GM21381 (cell line): Measurements from ENCODE around the gene FRA10AC1.

ENCODE experiments used
- ATAC-seq: cut with Tn5 transposase; IDR thresholded peaks from one replicate; pipeline ENCODE4 v1.9.1; 2021; ENCODE audit warnings: mild to moderate bottlenecking, moderate library complexity; ENCODE audit not compliant: unreplicated experiment

FRA10AC1 gene

DNA sequence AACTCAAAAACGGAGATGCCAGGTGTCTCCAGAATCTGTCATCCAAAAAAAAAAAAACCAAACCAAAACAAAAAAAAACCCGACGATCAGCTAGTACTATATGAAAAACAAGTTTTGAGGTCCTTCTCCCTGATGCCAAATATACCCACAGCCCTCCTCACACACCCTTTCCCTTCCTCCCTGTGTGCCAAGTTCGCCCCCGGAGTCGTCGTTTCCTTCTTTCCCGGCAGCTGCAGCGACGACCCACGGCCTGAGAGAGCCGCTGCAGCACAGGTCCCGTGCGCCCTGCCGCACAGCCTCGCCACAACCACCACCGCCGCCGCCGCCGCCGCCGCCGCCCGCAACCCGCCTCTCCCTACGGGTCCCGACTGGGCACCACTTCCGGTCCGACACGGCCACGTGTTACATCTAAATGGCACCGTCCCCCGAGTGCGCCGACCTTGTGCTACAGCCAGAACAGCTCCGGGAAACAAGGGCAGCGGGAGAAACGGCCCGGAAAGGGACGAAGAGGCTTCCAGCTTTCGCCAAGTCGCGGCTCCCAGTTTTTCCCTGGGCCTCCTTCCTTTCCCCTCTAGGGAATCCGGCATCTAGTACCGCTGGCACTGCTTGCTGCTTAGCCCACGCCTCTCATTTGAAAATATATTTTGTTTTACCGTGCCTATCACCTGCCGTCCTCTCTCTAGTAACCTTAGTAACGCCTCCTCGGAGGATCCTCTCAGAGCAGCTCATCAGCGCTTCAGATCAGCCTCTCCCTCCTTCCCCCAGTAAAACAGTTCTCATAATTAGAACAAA lies at the start of gene FRA10AC1:
Gene FRA10AC1, minus strand, starts transcription at position 383 of the 792 bp plus-strand sequence. CDS start 2,486 bp downstream, outside the sequence.
- peak; percentile 84 for ATAC-seq

GRCh38 chr10:93751832-93752231 lies 49.4 kb upstream of the FRA10AC1 start:
- no peak for ATAC-seq

- no peak for ATAC-seq
Observed at GRCh38 chr10:93751124-93751523, 48.7 kb upstream of the FRA10AC1 start.

- ATAC-seq, result no peak
Observed at GRCh38 chr10:93749218-93749799, 46.9 kb upstream of the FRA10AC1 start.

GRCh38 chr10:93746844-93747284 lies 44.5 kb upstream of the FRA10AC1 start:
- no peak for ATAC-seq

DNA sequence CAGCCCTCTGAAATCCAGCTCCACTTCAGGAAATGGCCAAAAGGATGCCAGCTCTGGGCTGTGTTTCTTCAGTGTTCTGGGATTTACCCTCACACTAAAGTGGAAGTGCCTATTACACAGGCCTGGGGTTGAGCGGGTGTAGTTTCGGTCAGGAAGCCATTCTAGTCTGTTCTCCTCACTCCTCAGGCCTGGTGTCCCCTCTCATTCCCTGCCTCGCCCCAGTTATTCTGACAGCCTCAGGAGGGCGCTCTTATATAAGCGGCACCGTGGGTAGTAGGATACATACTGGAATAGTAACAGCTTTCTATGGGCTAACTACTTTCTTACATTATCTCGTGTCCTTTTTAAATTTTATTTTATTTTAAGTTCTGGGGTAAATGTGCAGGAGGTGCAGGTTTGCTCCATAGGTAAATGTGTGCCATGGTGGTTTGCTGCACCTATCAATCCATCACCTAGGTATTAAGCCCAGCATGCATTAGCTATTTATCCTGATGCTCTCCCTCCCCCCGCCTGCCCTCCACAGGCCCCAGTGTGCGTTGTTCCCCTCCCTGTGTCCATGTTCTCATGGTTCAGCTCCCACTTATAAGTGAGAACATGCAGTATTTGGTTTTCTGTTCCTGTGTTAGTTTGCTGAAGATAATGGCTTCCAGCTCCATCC lies 43.1 kb upstream of the FRA10AC1 start:
- no peak for ATAC-seq

- peak; percentile 89 for ATAC-seq
Observed at GRCh38 chr10:93742633-93743349, 40.4 kb upstream of the FRA10AC1 start.

DNA sequence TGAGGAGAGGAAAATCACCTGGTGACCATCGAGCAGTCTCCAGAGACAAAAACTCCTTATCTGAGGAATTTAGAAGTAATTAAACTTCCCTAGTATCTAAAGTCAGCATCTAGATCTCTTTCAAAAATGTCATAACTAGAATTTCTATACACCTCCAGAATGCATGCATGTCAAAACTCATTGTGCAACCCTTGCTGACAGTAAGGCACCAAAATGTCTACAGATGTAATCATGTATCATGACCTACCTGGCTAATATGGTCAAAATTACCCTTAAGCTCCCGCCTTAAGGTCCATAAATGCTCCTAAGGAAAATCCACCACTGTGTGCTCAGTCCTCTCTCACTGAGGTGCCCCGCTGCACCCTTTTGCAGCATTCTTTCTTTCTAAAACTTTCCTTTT lies 39.0 kb upstream of the FRA10AC1 start:
- ATAC-seq, result no peak

- ATAC-seq, result no peak
Observed at GRCh38 chr10:93726024-93726423, 23.6 kb upstream of the FRA10AC1 start.

GRCh38 chr10:93723153-93723552 lies 20.8 kb upstream of the FRA10AC1 start:
- no peak for ATAC-seq

- no peak for ATAC-seq
Observed at GRCh38 chr10:93722550-93722949, 20.2 kb upstream of the FRA10AC1 start.

DNA sequence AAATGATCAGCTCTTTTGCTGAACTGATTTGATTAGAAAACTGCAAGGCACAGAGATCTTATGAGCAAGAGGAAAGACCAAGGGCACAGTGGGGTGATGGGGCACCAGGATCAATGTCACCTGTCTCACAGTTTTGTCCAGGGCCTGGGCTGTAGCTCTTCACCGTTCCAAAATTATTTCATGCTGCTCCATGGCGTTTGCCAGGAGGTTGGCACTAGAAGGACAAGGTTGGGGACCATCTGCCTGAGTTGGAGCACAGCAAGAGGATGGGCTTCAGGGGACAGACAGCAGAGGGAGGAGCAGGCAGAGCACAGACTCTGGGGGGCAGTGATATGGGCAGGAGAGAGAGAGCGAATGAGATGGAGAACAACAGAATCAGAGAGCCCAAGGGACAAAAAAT lies 17.5 kb upstream of the FRA10AC1 start:
- no peak for ATAC-seq

GRCh38 chr10:93718937-93719725 lies 16.7 kb upstream of the FRA10AC1 start:
- peak; percentile 56 for ATAC-seq

DNA sequence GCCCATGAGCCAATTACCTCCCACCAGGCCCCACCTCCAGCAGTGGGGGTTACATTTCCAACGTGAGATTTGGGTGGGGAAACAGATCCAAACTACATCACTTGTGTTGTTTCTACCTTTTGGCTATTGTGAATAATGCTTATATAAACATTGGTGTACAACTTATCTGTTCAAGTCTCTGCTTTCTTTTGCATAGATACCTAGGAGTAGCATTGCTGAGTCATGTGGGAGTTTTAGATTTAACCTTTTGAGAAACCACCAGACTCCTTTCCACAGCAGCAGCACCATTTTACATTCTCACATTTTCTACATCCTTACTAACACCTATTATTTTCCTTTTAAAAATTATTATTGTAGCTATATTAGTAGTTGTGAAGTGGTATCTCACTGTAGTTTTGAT lies 14.4 kb upstream of the FRA10AC1 start:
- ATAC-seq, result no peak

DNA sequence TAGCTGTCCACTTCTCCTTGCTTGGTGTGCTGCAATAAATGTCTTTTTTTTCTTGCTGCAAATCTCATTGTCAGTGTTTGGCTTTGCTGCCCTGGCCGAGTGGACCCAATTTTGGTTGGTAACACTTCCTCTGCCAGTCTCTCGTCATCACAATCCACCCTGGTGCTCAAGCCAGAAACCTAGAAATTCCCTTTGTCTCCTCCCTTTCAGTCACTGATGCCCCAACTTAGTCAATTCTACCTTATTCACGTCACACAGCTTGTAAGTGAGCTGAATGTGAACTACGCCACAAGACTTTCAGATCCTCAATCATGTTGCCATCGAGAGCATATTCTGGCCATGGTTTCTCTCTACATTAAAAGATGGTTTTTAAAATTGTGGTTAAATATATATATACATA lies 13.0 kb upstream of the FRA10AC1 start:
- peak; percentile 91 for ATAC-seq

DNA sequence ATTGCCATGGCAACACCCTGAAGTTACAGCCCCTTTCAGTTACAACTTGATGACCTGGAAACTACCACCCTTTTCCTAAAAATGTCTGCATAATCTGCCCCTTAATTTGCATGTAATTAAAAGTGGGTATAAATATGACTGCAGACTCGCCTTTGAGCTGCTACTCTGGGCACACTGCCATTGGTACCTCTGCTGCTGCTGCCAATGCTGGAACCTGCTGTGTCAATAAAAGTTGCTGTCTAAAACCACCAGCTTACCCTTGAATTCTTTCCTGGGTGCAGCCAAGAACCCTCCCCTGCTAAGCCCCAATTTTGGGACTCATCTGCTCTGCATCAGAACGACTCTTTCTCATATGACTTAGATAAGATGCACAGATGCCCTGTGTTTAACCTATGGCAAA lies 10.2 kb upstream of the FRA10AC1 start:
- no peak for ATAC-seq

DNA sequence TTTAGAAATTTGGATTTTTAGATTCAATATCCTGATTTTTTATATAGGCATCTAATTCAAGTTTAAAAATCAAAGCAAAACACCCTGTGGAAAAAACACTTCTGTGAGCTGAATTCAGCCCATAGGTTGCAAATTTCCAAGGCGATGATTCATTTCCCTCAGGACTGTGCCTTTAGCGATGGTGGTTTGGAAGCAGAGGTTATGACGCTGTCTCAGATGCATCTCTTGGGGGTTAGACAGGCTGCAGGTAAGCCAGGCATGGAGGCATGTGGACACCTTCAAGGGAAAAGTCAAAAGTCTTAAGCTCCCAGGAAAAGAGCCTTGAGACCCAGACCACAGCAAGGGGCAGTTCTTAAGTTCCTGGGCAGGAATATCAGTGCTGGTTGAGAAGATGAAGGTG lies 9.5 kb upstream of the FRA10AC1 start:
- no peak for ATAC-seq

DNA sequence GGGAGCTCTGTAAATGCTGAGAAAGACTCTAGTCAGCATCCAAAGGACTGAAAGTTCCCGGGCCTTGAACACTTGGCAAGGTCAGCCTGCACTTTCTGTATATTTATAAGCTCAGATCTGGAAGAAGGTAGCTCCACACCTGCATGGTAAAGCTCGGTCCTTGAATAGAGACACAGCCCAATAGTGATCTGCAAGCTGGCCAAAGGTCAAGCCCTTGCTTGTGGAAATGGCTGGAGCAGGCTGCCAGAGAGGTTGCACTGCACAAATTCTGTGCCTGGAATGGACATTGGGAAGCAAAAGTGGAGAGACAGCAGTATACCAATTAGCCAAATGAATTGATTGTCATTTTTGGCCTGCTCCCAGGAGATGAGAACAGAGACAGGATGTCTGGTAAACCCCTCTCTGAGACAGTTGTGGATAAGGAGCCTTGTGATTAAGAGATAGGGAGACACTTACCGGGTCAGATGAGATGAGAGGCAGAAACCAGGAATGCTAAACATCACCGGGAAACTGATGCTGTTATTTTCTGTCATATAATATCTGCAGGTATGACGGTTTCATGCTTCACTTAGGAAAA lies 8.0 kb upstream of the FRA10AC1 start:
- ATAC-seq, result no peak

GRCh38 chr10:93707623-93708022 lies 5.2 kb upstream of the FRA10AC1 start:
- ATAC-seq, result no peak

GRCh38 chr10:93704451-93704850 lies 2.1 kb upstream of the FRA10AC1 start:
- no peak for ATAC-seq
